ENCODE measurements around the gene MAST2.
"Not testable (repeated sequence)": the region's sequence is repeated elsewhere in the genome, so short reads cannot be mapped to it uniquely, and the experiment has no call there.

The MAST2 gene

GRCh38 chr1:45815667-45816458 is 12.5 kb downstream of the MAST2 start:
- DNase-seq: no peak

DNA sequence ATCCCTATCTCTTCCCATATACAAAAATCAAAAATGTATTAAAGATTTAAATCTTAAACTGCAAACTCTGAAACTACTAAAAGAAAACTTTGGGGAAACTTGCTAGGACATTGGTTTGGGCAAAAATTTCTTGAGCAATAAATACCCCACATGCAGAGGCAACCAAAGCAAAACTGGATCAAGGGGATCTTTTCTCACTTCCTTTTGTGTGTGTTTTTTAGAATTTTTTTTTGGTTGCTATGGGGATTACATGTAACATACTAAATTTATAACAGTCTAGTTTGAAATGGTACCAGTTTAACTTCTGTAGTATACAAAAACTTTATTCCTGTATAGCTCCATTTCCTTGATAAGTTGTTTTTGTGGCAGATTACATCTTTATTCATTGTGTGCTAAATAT is 16.8 kb downstream of the MAST2 start:
- no peak for DNase-seq

DNA sequence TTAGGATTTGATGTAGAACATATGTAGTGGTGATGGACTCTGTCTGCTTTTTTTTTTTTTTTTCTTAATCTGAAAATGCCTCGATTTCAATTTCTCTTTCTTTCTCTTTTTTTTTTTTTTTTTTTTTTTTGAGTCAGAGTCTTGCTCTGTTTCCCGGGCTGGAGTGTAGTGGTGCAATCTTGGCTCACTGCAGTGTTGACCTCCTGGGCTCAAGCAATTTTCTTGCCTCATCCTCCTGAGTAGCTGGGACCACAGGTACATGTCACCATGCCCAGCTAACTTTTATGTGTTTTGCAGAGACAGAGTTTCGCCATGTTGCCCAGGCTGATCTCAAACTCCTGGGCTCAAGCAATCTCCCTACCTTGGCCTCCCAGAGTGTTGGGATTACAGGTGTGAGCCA is 17.4 kb downstream of the MAST2 start:
- no peak for DNase-seq

DNA sequence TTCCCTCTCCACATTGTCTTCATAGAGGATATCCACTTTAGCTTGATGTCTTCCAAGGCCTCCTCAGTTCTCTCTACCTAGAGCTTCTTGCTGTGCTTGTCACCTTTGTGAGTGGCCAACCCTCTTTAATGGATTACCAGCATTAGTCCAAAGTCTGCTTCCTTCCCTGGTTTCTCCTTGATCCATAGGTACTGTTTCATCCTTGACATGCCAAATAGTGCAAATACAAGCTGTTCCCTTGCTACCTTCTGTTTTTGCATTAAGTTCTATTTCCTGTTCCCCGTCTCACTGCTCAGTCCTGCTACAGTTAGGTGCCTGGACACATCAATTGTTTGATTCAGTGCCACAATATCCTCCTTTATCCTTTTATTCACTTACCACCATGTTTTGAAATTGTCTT is 19.2 kb downstream of the MAST2 start:
- no peak for DNase-seq

DNA sequence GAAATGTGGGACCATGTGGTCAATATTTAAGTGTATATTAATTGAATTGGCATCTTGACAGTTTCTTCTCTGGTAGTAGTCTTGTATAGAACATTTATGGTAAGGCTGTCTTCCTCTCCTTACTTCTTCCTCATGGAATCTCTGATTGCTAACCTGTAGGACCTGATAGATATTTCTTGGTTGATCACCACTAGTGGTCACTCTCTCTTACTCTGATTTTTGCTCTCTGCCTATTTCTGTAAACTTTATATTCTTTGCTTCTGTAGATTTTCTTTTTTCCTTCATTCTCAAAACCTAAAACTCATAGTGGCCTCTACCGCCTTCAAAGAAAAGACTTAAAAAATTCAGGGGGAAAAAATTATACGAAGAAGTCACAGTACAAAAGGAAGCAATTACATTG is 21.2 kb downstream of the MAST2 start:
- DNase-seq: no peak

DNA sequence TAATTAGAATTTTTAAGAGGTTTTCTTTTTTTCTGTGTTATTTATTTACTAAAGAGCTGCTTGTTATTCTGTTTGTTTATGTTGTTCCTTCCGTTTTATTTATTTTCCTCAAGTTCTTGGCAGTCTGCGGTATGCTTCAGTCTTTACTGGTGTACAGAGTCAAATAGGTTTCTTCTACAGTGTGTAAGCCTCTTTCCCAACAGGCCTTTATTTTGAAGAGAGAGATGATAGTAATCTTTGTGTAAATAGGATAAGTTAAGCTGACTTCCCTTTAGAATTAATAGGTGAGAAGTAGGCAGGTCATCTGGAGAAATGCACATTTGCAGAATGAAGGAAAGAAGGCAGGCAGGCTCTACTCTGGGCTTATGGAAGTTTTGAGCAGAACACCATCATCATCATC is 23.8 kb downstream of the MAST2 start:
- no peak for DNase-seq

- no peak for DNase-seq
These were observed 25.4 kb downstream of the MAST2 start for GRCh38 chr1:45828841-45829240.

- no peak for DNase-seq
These were observed 29.9 kb downstream of the MAST2 start for GRCh38 chr1:45833361-45833760.

GRCh38 chr1:45834689-45835088 is 31.3 kb downstream of the MAST2 start:
- no peak for DNase-seq

DNA sequence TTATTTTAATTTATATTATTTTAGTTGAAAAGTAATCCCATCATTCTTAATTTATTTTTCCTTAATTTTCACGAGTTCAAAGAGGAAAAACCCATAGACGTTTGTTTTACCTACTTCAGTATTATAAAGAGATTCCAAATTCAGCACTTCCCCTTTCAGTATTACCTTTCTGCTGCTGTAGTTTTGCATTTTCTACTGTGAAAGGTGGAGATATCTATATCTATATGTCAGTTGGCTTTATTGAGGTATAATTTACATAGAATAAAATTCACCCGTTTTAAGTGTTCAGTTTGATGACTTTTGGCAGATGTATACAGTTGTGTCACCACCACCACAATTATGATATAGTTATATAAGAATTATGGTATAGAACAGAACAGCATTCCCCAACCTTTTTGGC is 33.0 kb downstream of the MAST2 start:
- DNase-seq: no peak

DNA sequence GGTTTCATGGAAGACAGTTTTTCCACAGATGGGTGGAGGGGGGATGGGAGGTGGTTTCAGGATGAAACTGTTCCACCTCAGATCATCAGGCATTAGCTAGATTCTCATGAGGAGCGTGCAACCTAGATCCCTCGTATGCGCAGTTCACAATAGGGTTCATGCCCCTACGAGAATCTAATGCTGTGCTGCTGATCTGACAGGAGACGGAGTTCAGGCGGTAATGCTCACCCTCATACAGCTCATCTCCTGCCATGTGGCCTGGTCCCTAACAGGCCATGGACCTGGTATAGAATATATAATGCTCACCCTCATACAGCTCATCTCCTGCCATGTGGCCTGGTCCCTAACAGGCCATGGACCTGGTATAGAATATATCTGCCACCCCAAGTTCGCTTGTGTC is 33.4 kb downstream of the MAST2 start:
- DNase-seq: not testable (repeated sequence)

DNA sequence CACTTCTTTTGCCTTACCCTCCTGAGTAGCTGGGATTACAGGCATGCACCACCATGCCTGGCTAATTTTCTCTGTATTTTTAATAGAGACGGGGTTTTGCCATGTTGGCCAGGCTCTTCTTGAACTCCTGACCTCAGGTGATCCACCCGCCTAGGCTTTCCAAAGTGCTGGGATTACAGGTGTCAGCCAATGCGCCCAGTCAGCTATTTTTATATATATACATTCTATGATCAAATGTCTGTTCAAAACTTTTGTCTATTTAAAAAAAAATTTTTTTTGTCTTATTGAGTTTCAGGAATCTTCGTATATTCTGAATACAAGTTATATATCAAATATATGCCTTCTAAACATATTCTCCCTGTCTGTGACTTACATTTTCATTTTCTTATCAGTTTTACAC is 34.9 kb downstream of the MAST2 start:
- not testable (repeated sequence) for DNase-seq

- DNase-seq: no peak
These were observed 37.3 kb downstream of the MAST2 start for GRCh38 chr1:45840704-45841103.

DNA sequence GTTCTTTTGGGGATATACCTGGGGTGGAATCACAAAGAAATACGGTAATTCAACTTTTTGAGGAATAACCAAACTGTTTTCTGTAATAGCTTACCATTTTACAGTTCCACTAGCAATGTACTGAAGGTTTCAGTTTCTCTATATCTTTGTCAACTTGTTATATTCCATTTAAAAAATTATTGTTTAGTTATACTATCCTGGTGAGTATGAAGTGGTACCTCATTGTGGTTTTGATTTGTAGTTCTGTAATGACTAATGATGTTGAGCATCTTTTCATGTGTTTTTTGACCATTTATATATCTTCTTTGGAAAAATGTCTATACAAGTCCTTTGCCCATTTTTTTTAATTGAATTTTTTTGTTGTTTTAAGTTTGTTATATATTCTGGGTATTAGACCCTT is 39.4 kb downstream of the MAST2 start:
- no peak for DNase-seq

GRCh38 chr1:45843474-45843905 is 40.1 kb downstream of the MAST2 start:
- DNase-seq: peak in 1 of 2 donors; percentile 6

- not testable (repeated sequence) for DNase-seq
These were observed 40.6 kb downstream of the MAST2 start for GRCh38 chr1:45844000-45844399.

DNA sequence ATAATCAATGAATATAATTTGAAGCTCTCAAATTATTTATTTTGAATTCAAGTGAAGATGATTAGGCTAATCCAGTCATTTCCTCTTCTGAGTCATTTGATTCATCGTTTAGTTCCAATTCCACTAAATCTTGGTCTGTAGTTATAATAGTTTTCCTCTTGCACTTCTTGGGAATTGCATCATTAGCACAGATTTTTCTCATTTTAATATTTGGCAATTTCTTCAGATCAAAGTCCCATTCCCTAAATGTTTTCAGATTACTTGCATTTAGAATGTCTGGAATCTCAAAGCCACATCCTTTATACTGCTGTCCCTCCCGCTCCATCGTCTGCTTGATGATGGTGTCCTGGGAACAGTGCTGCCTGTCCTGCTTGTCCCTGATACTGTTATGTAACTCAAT is 43.5 kb downstream of the MAST2 start:
- no peak for DNase-seq

DNA sequence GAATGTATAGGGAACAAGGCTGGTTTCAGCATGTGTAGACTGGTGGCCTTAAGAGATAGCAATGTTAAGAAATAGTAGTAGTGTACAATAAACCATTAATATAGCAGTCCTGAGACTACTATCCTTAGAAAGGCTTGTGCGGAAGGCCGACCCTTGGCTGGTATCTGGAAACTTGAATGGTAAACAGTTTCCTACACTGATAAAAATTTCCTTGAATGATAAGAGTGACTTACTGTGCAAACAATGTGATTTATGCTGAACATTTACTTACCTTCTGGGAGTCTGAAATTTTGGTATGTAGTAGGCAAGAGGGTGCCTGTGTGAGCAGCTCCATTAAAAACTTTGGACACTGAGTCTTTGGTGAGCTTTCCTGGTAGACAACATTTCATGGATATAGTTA is 44.7 kb downstream of the MAST2 start:
- DNase-seq: no peak

DNA sequence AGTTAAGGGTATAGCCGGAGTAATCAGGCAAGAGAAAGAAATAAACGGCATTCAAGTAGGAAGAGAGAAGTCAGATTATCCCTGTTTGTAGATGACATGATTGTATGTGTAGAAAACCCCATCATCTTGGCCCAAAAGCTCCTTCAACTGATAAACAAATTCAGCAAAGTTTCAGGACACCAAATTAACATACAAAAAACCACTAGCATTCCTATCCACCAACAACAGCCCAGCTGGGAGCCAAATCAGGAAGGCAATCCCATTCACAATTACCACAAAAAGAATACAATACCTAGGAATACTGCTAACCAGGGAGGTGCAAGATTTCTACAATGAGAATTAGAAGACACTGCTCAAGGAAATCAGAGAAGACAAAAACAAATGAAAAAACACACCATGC is 45.3 kb downstream of the MAST2 start:
- no peak for DNase-seq

DNA sequence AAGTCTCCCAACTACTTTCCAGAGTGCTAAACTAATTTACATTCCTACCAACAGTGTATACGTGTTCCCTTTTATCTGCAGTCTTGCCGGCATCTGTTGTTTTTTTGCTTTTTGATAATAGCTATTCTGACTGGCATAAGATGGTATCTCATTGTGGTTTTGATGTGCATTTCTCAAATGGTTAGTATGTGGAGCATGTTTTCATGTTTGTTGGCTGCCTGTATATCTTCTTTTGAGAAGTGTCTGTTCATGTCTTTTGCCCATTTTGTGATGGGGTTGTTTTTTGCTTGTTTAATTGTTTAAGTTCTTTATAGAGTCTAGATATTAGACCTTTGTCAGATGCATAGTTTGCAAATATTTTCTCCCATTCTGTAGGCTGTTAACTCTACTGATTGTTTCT is 46.6 kb downstream of the MAST2 start:
- DNase-seq: no peak

- DNase-seq: no peak
These were observed 51.3 kb downstream of the MAST2 start for GRCh38 chr1:45854724-45855123.

GRCh38 chr1:45857101-45857700 is 53.8 kb downstream of the MAST2 start:
- no peak for DNase-seq

DNA sequence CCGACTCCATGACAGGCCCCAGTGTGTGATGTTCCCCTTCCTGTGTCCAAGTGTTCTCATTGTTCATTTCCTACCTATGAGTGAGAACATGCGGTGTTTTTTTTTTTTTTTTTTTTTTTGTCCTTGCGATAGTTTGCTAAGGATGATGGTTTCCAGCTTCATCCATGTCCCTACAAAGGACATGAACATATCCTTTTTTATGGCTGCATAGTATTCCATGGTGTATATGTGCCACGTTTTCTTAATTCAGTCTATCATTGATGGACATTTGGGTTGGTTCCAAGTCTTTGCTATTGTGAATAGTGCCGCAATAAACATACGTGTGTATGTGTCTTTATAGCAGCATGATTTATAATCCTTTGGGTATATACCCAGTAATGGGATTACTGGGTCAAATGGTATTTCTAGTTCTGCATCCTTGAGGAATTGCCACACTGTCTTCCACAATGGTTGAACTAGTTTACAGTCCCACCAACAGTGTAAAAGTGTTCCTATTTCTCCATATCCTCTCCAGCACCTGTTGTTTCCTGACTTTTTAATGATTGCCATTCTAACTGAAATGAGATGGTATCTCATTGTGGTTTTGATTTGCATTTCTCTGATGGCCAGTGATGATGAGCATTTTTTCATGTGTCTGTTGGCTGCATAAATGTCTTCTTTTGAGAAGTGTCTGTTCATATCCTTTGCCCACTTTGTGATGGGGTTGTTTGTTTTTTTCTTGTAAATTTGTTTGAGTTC is 54.5 kb downstream of the MAST2 start:
- DNase-seq: not testable (repeated sequence)

DNA sequence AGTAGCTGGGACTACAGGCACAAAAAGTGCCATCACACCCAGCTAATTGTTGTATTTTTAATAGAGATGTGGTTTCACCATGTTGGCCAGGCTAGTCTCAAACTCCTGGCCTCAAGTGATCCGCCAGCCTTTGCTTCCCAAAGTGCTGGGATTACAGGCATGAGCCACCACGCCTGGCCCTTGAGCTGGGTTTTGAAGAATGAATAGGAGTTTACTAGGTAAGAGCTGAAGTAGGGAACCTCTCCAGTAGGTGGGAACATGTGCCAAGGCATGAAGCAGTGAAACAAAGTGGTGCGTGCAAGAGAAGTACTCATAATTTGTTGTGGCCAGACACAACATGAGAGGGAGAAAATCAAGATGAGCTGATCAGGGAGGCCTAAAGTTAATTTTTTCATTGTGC is 55.8 kb downstream of the MAST2 start:
- DNase-seq: no peak
